Body of pancreas (tissue), 4 donors: ENCODE measurements around the gene MMP19.

Source experiments
- CTCF ChIP-seq, 7 experiments: fragments of 450-650 bp in 4 of 7; fragments of 200-600 bp in 3 of 7; sonication (generic) in 3 of 7; IDR thresholded peaks; one replicate each; pipeline ENCODE4 v1.5.1; 2016 to 2019; ENCODE audit warnings: antibody characterized with exemption in 7 of 7
- POLR2A ChIP-seq, 3 donors: fragments of 450-650 bp; IDR thresholded peaks; one replicate each; pipeline ENCODE4 v1.6.1; 2016; ENCODE audit warnings: antibody characterized with exemption in 3 of 3, mild to moderate bottlenecking in 2 of 3

DNA sequence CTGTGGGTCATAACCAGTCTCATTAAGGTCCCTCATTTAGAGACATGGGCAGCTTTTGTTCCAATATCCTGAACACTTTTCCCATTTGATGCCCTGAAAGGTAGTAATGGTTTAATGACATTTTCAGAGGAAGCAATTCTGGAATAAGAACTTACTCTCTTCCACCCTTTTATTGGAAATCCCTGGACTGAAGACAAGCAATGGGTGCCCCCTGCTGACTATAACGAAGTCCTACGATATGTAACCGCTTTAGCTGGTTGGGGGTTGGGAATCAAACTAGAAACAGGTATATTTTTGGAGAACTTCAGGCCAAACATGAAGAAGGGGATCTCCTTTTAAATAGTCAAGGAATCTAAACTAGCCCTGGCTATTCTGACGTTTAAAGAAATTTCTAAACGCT, 45.7 kb downstream of the MMP19 start:
- no peak for TF ChIP-seq POLR2A (IDR thresholded peaks at IDR 0.05)
- peak in 5 of 7 experiments; percentile 19 to 50 (median 28) for TF ChIP-seq CTCF (IDR thresholded peaks at IDR 0.05)
